Prostate gland (tissue), 2 donors: Measurements from ENCODE around the gene CHST11.

Source experiments
- CTCF ChIP-seq, 4 experiments: fragments of 200-600 bp in 2 of 4; fragments of 450-650 bp in 2 of 4; sonication (generic) in 2 of 4; IDR thresholded peaks; 1 replicate in 3 of 4; 2 replicates in 1 of 4; pipeline ENCODE4 v1.5.1; 2016 to 2019; ENCODE audit warnings: antibody characterized with exemption in 4 of 4, mild to moderate bottlenecking in 2 of 4, moderate library complexity in 2 of 4
- POLR2A ChIP-seq: fragments of 450-650 bp; IDR thresholded peaks from one replicate; pipeline ENCODE4 v1.6.1; 2016; ENCODE audit warnings: antibody characterized with exemption, mild to moderate bottlenecking
- POLR2AphosphoS5 ChIP-seq: sonication (generic); formaldehyde crosslinking; IDR thresholded peaks from one replicate; pipeline ENCODE4 v1.6.1; 2017; ENCODE audit warnings: antibody characterized with exemption

GRCh38 chr12:104709692-104710435 is 253.1 kb downstream of the CHST11 start:
- TF ChIP-seq CTCF (IDR thresholded peaks at IDR 0.05) (no peak), POLR2AphosphoS5 (no peak), POLR2A (no peak)
